ENCODE results near the gene CROCC2. TPM values are rescaled to one million over a fixed set of nuclear protein-coding genes. Genes with fewer than 3 reads are reported as not detected.

CROCC2 gene
- total RNA-seq, 2 experiments from 2014 or later = not detected

- ChIA-PET POLR2A (no interaction called here), CTCF (no interaction called here)
- no peak for DNase-seq
- Mint-ChIP-seq H3K4me3 (no peak overlapping the region), H3K36me3 (ENCODE audit: low read depth) (no peaks in the 10 kb centered on the region), H3K4me1 (no peaks in the 10 kb centered on the region), H3K27me3 (no peaks in the 10 kb centered on the region), H3K9me3 (no peaks in the 10 kb centered on the region), H3K27ac (no peak overlapping the region)
These were observed 23.4 kb downstream of the CROCC2 start for GRCh38 chr2:240929364-240930095.

- Mint-ChIP-seq H3K4me1 (no peaks in the 10 kb centered on the region), H3K36me3 (ENCODE audit: low read depth) (no peaks in the 10 kb centered on the region), H3K4me3 (no peak overlapping the region), H3K27me3 (no peaks in the 10 kb centered on the region), H3K9me3 (no peaks in the 10 kb centered on the region), H3K27ac (no peak overlapping the region)
- DNase-seq = no peak
- POLR2A ChIA-PET = no interaction called here
- CTCF ChIA-PET = no interaction called here
These were observed 24.0 kb downstream of the CROCC2 start for GRCh38 chr2:240930096-240930630.

- H3K4me3 Mint-ChIP-seq = no peak overlapping the region
- no peaks in the 10 kb centered on the region for H3K36me3 Mint-ChIP-seq (ENCODE audit: low read depth)
- POLR2A ChIA-PET = no interaction called here
- CTCF ChIA-PET = no interaction called here
- H3K9me3 Mint-ChIP-seq = no peaks in the 10 kb centered on the region
- no peak for DNase-seq
- H3K27me3 Mint-ChIP-seq = no peaks in the 10 kb centered on the region
- no peaks in the 10 kb centered on the region for H3K4me1 Mint-ChIP-seq
- H3K27ac Mint-ChIP-seq = no peak overlapping the region
These were observed 24.6 kb downstream of the CROCC2 start for GRCh38 chr2:240930631-240931318.

DNA sequence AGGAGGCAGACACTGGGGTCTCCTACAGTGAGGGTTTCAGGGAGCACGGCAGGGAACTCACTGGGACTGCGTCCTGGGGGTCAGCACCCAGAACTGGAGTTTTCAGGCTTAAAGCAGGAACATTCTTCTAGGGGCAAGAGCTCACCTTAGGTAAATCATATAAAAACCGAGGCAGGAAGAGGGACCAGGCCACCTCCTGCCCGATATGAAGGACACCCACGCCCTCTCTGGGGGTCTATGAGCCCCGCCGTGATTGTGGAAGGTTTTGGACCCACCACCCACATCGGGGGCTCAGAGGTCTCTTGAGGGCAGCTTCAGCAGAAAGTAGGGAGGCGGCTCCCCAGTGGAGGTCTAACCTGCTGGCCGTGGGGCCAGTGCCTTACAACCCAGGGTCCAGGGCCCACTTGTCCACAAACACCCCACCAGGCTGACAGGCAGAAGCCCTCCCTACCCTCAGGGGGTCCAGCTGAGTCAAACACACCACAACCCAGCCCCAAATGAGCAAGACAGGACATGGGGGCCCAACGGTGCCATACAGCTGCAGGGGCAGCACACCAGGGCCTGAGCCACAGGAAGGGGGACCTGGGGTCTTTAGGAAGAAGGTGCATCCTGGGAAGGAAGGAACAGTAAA is 25.3 kb downstream of the CROCC2 start:
- ChIA-PET CTCF (no interaction called here), POLR2A (no interaction called here)
- no peak overlapping the region for H3K4me3 Mint-ChIP-seq
- no peak for DNase-seq
- no peak overlapping the region for H3K27ac Mint-ChIP-seq
- no peaks in the 10 kb centered on the region for H3K4me1 Mint-ChIP-seq
- no peaks in the 10 kb centered on the region for H3K9me3 Mint-ChIP-seq
- no peaks in the 10 kb centered on the region for H3K36me3 Mint-ChIP-seq (ENCODE audit: low read depth)
- H3K27me3 Mint-ChIP-seq = no peaks in the 10 kb centered on the region

DNA sequence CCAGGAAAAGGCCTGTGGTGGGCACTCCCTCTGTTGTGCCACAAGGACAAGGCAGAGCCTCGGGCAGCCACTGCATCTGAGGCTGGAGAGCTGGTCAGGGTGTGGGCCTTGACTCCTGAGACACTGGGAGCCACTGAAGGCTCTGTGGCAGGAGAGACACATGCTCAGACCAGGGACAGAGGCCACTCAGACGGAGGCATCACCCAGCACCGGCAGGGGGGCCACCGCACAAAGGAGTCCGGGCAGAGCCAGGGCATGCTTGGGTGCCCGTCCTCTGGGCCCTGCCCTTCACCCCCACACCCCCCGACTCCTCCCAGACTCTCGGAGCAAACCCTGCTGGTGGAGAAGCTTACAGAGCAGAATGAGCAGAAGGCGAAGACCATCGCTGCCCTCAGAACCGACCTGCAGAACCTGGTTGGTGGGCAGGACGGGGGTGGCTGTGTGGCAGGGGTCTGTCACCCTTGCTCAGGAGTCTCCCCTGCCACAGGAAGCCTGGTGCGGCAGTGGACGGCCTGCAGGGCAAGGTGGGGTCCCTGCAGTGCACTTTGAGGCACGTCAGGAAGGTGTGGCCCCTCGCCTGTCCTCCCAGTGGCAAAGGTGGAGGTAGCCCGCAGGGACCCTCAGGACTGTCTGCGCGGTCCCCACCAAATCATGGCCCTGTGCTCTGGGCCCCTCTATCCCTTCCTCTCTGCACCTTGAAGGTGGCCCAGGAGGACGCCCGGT is 26.0 kb downstream of the CROCC2 start:
- H3K27ac Mint-ChIP-seq = no peak overlapping the region

DNA sequence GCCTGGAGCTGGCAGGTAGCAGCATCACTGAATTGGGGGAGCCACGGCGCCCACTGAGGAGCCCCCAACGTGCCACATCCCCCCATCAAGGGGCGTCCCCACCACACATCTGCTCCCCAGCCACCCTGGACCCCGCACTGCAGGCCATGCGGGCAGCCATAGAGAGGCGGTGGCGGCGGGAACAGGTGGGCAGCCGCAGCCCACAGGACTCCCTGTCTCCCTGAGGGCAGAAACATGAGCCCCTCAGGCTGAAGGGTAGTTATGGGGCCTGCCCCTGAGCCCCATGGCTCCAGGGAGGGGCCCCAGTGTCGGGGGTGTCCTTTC is 26.6 kb downstream of the CROCC2 start:
- POLR2A ChIA-PET = no interaction called here
- peaks cover 3% of the 10 kb centered on the region for H3K27me3 Mint-ChIP-seq
- no peak overlapping the region for H3K27ac Mint-ChIP-seq
- CTCF ChIA-PET = no interaction called here
- H3K4me1 Mint-ChIP-seq = no peaks in the 10 kb centered on the region
- H3K9me3 Mint-ChIP-seq = peaks cover 5% of the 10 kb centered on the region
- no peak for DNase-seq
- no peaks in the 10 kb centered on the region for H3K36me3 Mint-ChIP-seq (ENCODE audit: low read depth)
- no peak overlapping the region for H3K4me3 Mint-ChIP-seq

More for the DNA sequence above, 26.0 kb downstream of the CROCC2 start:
- H3K36me3 Mint-ChIP-seq (ENCODE audit: low read depth) = no peaks in the 10 kb centered on the region
- ChIA-PET POLR2A (no interaction called here), CTCF (no interaction called here)
- peaks cover 2% of the 10 kb centered on the region for H3K9me3 Mint-ChIP-seq
- no peaks in the 10 kb centered on the region for H3K4me1 Mint-ChIP-seq
- no peak for DNase-seq
- no peak overlapping the region for H3K4me3 Mint-ChIP-seq
- H3K27me3 Mint-ChIP-seq = no peaks in the 10 kb centered on the region

DNA sequence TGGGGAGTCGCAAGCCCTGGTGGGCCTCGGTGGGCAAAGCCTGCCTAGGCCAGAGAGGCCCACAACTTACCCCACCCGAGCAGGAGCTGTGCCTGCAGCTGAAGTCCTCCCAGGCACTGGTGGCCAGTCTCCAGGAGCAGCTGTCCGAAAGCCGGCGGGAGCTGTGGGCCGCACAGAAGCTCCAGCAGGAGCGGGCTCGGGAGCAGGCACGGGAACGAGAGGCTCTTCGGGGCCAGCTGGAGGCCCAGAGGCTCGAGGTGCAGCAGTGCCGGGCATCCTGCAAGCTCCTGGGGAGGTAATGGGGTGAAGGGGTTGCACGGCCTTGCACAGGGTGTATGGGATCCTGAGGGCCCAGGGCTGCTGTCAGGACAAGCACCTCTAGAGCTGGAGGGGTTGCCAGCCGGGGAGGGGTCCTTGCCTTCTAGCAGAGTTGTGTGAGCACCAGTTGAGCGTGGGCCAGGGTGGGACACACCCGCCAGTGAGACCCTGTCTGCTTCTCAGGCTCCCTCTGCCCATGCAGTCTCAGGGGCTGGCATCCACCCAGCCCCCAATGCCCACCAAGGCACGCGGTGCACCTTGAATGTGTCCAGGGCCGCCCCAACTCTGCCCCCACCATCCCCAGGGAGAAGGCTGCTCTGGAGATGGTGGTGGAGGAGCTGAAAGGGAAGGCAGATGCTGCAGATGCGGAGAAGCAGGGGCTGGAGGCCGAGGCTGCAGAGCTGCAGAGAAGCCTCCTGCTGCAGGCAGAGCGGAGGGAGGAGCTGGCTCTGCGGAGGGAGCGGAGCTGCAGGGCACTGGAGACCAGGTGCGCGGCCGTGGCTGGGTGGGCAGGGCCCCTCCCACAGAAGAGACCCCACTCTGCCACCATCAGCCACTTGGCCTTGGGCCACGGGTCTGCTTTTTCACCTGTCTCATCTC is 27.2 kb downstream of the CROCC2 start:
- H3K27ac Mint-ChIP-seq = no peak overlapping the region
- H3K9me3 Mint-ChIP-seq = peaks cover 7% of the 10 kb centered on the region
- CTCF ChIA-PET = no interaction called here
- H3K4me3 Mint-ChIP-seq = no peak overlapping the region
- H3K36me3 Mint-ChIP-seq (ENCODE audit: low read depth) = no peaks in the 10 kb centered on the region
- no peak for DNase-seq
- H3K27me3 Mint-ChIP-seq = peaks cover 5% of the 10 kb centered on the region
- POLR2A ChIA-PET = no interaction called here
- H3K4me1 Mint-ChIP-seq = no peaks in the 10 kb centered on the region

- DNase-seq = no peak
- POLR2A ChIA-PET = no interaction called here
- no peaks in the 10 kb centered on the region for H3K4me1 Mint-ChIP-seq
- peaks cover 7% of the 10 kb centered on the region for H3K9me3 Mint-ChIP-seq
- CTCF ChIA-PET = no interaction called here
- no peak overlapping the region for H3K4me3 Mint-ChIP-seq
- peaks cover 5% of the 10 kb centered on the region for H3K27me3 Mint-ChIP-seq
- H3K27ac Mint-ChIP-seq = no peak overlapping the region
- H3K36me3 Mint-ChIP-seq (ENCODE audit: low read depth) = no peaks in the 10 kb centered on the region
These were observed 28.0 kb downstream of the CROCC2 start for GRCh38 chr2:240933966-240934700.

DNA sequence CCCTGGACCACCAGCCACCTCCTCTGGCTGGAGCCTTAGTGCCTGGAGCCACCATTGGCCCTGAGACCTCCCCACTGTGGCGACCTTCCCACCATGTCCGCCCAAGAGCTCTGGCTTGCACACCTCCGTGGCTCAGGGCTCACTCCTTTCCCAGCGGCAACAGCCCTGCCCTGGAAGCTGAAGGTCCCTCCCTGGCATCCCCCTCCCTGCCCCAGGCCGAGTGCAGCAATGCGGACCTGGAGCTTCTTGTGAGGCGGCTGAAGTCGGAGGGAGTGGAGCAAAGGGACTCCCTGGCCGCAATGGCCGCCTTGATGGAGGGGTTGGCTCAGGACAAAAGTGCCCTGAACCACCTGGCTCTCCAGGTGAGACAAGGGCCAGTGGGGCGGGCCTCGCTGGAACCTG is 28.6 kb downstream of the CROCC2 start:
- H3K4me3 Mint-ChIP-seq = no peak overlapping the region
- peaks cover 8% of the 10 kb centered on the region for H3K27me3 Mint-ChIP-seq
- no peaks in the 10 kb centered on the region for H3K36me3 Mint-ChIP-seq (ENCODE audit: low read depth)
- H3K9me3 Mint-ChIP-seq = peaks cover 7% of the 10 kb centered on the region
- CTCF ChIA-PET = no interaction called here
- POLR2A ChIA-PET = no interaction called here
- no peaks in the 10 kb centered on the region for H3K4me1 Mint-ChIP-seq
- DNase-seq = no peak
- H3K27ac Mint-ChIP-seq = no peak overlapping the region

DNA sequence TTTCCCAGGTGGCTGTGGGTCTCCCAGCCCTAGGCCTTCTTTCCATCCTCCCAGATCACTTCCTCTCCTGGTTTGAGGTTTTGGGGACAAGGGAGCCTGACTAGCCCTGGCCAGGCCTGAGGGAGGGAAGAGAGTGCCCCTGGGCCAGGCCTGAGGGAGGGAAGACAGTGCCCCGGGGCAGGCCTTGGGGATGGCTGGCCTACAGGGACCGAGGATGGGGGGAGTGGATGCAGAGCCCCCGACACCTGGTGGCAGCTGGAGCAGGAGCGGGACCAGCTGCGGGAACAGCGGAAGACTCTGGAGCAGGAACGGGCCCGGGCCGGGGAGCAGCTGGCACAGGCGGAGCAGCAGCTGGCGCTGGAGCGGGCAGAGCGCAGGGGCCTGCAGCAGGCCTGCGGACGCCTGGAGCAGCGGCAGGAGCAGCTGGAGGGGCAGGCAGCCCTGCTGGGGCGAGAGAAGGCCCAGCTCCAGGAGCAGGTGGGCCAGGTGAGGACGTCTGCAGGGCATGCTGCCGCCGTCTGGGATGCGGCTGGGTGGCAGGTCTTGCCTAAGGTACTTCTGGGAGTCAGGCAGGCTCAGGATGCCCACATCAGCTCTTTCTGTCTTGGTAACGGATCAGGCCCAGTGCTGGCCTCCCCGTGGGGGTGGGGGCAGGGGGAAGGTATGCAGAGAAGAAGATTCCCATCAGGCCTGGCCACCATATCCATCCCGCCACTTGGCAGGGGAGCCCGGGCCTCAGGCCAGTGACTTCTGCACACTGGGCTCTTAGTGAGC is 29.2 kb downstream of the CROCC2 start:
- no peaks in the 10 kb centered on the region for H3K4me1 Mint-ChIP-seq

GRCh38 chr2:240936106-240936505 is 30.0 kb downstream of the CROCC2 start:
- Mint-ChIP-seq H3K27me3 (peaks cover 20% of the 10 kb centered on the region), H3K27ac (no peak overlapping the region), H3K9me3 (peaks cover 7% of the 10 kb centered on the region), H3K4me3 (no peak overlapping the region), H3K4me1 (no peaks in the 10 kb centered on the region), H3K36me3 (ENCODE audit: low read depth) (no peaks in the 10 kb centered on the region)
- DNase-seq = no peak
- ChIA-PET CTCF (no interaction called here), POLR2A (no interaction called here)

More for the DNA sequence above, 29.2 kb downstream of the CROCC2 start:
- Mint-ChIP-seq H3K27me3 (peaks cover 12% of the 10 kb centered on the region), H3K9me3 (peaks cover 7% of the 10 kb centered on the region), H3K36me3 (ENCODE audit: low read depth) (no peaks in the 10 kb centered on the region), H3K27ac (no peak overlapping the region), H3K4me3 (no peak overlapping the region)
- POLR2A ChIA-PET = no interaction called here
- no peak for DNase-seq
- CTCF ChIA-PET = interaction anchor here (0.5 kb wide), 1 partner anchor 262 kb away, joined by 3 read pairs; no protein-coding TSS in a partner anchor

Measured in activated CD4-positive, alpha-beta T cell treated with anti-CD3 and anti-CD28 coated beads, Interleukin-2, amount 10 ng/mL, durations not matched to agents 7 days and 5 days (primary cell).